ENCODE data around the gene BRME1.

The BRME1 gene

GRCh38 chr19:13847407-13848339 is 58.2 kb downstream of the BRME1 start:
- DNase-seq (ENCODE audit: low read depth in 3 of 3, low spot score in 1 of 3): peak in 2 of 3 donors; percentile 65 to 67

GRCh38 chr19:13846557-13847406 is 59.1 kb downstream of the BRME1 start:
- DNase-seq (ENCODE audit: low read depth in 3 of 3, low spot score in 1 of 3): peak; percentile 74 to 91 (median 84)

GRCh38 chr19:13844130-13844631 is 61.7 kb downstream of the BRME1 start:
- DNase-seq (ENCODE audit: low read depth in 3 of 3, low spot score in 1 of 3): no peak

- no peak for DNase-seq (ENCODE audit: low read depth in 3 of 3, low spot score in 1 of 3)
These were observed 62.6 kb downstream of the BRME1 start for GRCh38 chr19:13843104-13843921.

GRCh38 chr19:13842291-13843103 is 63.4 kb downstream of the BRME1 start:
- peak in 2 of 3 donors; percentile 46 to 48 for DNase-seq (ENCODE audit: low read depth in 3 of 3, low spot score in 1 of 3)

GRCh38 chr19:13841962-13842290 is 64.0 kb downstream of the BRME1 start:
- no peak for DNase-seq (ENCODE audit: low read depth in 3 of 3, low spot score in 1 of 3)

- DNase-seq (ENCODE audit: low read depth in 3 of 3, low spot score in 1 of 3): no peak
These were observed 64.6 kb downstream of the BRME1 start for GRCh38 chr19:13841086-13841961.

- DNase-seq (ENCODE audit: low read depth in 3 of 3, low spot score in 1 of 3): no peak
These were observed 65.4 kb downstream of the BRME1 start for GRCh38 chr19:13840305-13841085.

GRCh38 chr19:13839938-13840304 is 66.0 kb downstream of the BRME1 start:
- DNase-seq (ENCODE audit: low read depth in 3 of 3, low spot score in 1 of 3): no peak

GRCh38 chr19:13839130-13839937 is 66.6 kb downstream of the BRME1 start:
- DNase-seq (ENCODE audit: low read depth in 3 of 3, low spot score in 1 of 3): peak; percentile 74 to 82 (median 78)

- no peak for DNase-seq (ENCODE audit: low read depth in 3 of 3, low spot score in 1 of 3)
These were observed 67.3 kb downstream of the BRME1 start for GRCh38 chr19:13838435-13839129.

GRCh38 chr19:13835791-13836723 is 69.9 kb downstream of the BRME1 start:
- no peak for DNase-seq (ENCODE audit: low read depth in 3 of 3, low spot score in 1 of 3)

GRCh38 chr19:13834244-13835069 is 71.5 kb downstream of the BRME1 start:
- no peak for DNase-seq (ENCODE audit: low read depth in 3 of 3, low spot score in 1 of 3)

GRCh38 chr19:13833330-13834243 is 72.3 kb downstream of the BRME1 start:
- DNase-seq (ENCODE audit: low read depth in 3 of 3, low spot score in 1 of 3): peak; percentile 79 to 90 (median 81)
